Ishikawa (cell line): ENCODE results near the gene IFRD2.

Experiments used
- CREB1 ChIP-seq: IDR thresholded peaks from 2 replicates; pipeline ENCODE4 v1.6.1; 2012; ENCODE audit warnings: low read depth
- EP300 ChIP-seq: IDR thresholded peaks from 2 replicates; pipeline ENCODE4 v1.6.1; 2012; ENCODE audit warnings: borderline replicate concordance
- FOXM1 ChIP-seq: IDR thresholded peaks from 2 replicates; pipeline ENCODE4 v1.6.1; 2012; ENCODE audit warnings: low read depth, borderline replicate concordance
- NFIC ChIP-seq: IDR thresholded peaks from 2 replicates; pipeline ENCODE4 v1.6.1; 2012
- TAF1 ChIP-seq: IDR thresholded peaks from 2 replicates; pipeline ENCODE4 v1.6.1; 2012; ENCODE audit warnings: low read depth, mild to moderate bottlenecking
- TEAD4 ChIP-seq: IDR thresholded peaks from 2 replicates; pipeline ENCODE4 v1.6.1; 2012
- YY1 ChIP-seq: IDR thresholded peaks from 2 replicates; pipeline ENCODE4 v1.6.1; 2012; ENCODE audit warnings: low read depth
- ZBTB7A ChIP-seq: IDR thresholded peaks from 2 replicates; pipeline ENCODE4 v1.6.1; 2012; ENCODE audit warnings: low read depth
- TF ChIP-seq, protein P1 (sequence below): IDR thresholded peaks from 2 replicates; pipeline ENCODE4 v1.6.1; 2012; ENCODE audit warnings: low read depth, mild to moderate bottlenecking
- TF ChIP-seq, protein P2 (sequence below): IDR thresholded peaks from 2 replicates; pipeline ENCODE4 v1.6.1; 2012
- TF ChIP-seq, protein P3 (sequence below): IDR thresholded peaks from 2 replicates; pipeline ENCODE4 v1.6.1; 2012

DNA sequence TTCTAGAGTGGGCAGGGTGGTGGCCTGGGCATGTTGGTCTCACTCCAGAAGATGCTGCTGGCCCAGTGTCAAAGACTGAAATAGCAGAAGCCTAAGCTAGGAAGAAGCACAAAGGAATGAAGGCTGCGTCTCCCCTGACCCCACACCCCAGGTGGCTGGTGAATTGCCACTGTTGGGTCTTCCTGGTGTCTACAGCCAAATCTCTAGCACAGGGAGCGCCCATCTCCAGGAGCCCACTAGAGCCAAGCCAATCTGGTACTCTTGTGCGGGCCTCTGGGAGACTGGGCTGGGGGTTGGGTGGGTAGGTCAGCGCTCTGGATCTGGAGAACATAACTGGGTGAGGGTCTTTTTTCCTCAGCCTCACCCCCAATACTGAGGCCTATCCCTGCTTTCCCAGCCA is 34.9 kb upstream of the IFRD2 start:
- TF ChIP-seq YY1 (no peak), NFIC (no peak), ZBTB7A (no peak), CREB1 (no peak), FOXM1 (no peak), EP300 (no peak), TEAD4 (no peak), TAF1 (no peak)
- TF ChIP-seq, protein P1, sequence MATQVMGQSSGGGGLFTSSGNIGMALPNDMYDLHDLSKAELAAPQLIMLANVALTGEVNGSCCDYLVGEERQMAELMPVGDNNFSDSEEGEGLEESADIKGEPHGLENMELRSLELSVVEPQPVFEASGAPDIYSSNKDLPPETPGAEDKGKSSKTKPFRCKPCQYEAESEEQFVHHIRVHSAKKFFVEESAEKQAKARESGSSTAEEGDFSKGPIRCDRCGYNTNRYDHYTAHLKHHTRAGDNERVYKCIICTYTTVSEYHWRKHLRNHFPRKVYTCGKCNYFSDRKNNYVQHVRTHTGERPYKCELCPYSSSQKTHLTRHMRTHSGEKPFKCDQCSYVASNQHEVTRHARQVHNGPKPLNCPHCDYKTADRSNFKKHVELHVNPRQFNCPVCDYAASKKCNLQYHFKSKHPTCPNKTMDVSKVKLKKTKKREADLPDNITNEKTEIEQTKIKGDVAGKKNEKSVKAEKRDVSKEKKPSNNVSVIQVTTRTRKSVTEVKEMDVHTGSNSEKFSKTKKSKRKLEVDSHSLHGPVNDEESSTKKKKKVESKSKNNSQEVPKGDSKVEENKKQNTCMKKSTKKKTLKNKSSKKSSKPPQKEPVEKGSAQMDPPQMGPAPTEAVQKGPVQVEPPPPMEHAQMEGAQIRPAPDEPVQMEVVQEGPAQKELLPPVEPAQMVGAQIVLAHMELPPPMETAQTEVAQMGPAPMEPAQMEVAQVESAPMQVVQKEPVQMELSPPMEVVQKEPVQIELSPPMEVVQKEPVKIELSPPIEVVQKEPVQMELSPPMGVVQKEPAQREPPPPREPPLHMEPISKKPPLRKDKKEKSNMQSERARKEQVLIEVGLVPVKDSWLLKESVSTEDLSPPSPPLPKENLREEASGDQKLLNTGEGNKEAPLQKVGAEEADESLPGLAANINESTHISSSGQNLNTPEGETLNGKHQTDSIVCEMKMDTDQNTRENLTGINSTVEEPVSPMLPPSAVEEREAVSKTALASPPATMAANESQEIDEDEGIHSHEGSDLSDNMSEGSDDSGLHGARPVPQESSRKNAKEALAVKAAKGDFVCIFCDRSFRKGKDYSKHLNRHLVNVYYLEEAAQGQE, result no peak
- TF ChIP-seq, protein P2, sequence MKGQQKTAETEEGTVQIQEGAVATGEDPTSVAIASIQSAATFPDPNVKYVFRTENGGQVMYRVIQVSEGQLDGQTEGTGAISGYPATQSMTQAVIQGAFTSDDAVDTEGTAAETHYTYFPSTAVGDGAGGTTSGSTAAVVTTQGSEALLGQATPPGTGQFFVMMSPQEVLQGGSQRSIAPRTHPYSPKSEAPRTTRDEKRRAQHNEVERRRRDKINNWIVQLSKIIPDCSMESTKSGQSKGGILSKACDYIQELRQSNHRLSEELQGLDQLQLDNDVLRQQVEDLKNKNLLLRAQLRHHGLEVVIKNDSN, result no peak
- TF ChIP-seq, protein P3, sequence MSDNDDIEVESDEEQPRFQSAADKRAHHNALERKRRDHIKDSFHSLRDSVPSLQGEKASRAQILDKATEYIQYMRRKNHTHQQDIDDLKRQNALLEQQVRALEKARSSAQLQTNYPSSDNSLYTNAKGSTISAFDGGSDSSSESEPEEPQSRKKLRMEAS, result no peak
